DMS53 (cell line): Measurements from ENCODE around the gene DEUP1.
"Not testable (repeated sequence)": the region's sequence is repeated elsewhere in the genome, so short reads cannot be mapped to it uniquely, and the experiment has no call there.

Experiments used
- DNase-seq: peaks from one replicate; lab custom pipeline; 2025; lab: John Stamatoyannopoulos, UW

The DEUP1 gene, protein sequence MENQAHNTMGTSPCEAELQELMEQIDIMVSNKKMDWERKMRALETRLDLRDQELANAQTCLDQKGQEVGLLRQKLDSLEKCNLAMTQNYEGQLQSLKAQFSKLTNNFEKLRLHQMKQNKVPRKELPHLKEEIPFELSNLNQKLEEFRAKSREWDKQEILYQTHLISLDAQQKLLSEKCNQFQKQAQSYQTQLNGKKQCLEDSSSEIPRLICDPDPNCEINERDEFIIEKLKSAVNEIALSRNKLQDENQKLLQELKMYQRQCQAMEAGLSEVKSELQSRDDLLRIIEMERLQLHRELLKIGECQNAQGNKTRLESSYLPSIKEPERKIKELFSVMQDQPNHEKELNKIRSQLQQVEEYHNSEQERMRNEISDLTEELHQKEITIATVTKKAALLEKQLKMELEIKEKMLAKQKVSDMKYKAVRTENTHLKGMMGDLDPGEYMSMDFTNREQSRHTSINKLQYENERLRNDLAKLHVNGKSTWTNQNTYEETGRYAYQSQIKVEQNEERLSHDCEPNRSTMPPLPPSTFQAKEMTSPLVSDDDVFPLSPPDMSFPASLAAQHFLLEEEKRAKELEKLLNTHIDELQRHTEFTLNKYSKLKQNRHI

DNA sequence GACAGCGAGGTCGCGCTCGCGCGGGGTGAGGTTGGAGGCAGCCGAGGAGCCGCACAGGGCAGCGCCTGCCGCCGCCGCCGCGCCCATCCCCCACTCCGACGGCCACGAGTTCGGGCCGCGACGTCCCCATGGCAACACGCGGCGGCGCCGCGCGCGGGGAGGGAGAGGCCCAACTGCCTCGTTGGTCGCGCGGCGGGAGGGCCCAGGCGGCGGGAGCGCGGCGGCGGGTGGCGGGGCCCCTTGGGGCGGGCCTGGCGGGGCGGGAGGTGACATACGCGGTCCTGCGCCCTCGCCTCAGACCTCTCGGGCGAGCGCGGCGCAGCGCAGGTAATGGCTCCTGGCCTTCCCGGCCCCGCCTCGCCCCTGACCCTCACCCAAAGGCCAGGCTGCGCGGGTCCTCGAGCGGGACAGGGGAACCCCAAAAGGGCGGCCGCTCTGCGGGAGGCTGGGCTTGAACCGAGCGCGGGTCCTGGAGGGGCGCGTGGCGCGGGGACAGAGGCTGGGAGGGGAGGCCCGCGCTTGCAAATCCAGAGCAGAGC is at the start of gene DEUP1:
TSS of gene DEUP1 (plus strand) at position 297 of the 539 bp plus-strand sequence. CDS start 1,518 bp downstream, outside the sequence.
- peak; percentile 97 for DNase-seq

GRCh38 chr11:93285430-93285829 is 45.1 kb upstream of the DEUP1 start:
- DNase-seq: no peak

GRCh38 chr11:93287434-93287833 is 43.1 kb upstream of the DEUP1 start:
- peak; percentile 84 for DNase-seq

GRCh38 chr11:93288079-93288478 is 42.5 kb upstream of the DEUP1 start:
- no peak for DNase-seq

GRCh38 chr11:93288767-93289166 is 41.8 kb upstream of the DEUP1 start:
- no peak for DNase-seq

DNA sequence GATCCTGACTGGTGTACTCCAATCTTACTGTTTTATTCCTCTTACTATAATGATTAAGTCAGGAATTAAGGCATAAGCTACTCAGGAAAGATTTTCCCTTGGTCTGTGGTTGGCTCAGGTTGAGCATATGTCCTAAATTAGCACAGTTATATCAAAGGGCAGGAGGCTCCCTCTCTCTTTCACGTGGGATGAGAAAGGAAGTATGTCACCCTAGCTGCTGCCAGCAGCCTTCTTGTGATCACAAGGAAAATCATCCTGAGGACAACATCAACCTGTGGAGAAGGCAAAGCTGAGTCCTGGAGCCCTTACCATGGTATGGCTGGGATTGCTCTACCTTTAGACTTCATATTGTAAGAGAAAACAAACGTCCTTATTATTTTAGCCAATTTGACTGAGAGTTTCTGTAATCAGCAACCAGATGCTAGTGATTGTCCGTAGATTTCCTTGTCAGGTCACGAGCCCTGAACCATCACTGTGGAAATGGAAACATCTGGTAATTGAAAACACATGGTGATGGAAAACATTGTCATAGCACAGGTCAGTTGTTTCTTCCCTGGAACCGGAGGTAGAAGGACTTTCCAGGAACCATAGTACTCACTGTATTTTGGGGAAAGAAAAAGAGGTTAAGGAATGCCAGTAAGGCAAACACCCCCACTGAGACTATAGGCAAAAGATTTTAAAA is 40.6 kb upstream of the DEUP1 start:
- DNase-seq: no peak

DNA sequence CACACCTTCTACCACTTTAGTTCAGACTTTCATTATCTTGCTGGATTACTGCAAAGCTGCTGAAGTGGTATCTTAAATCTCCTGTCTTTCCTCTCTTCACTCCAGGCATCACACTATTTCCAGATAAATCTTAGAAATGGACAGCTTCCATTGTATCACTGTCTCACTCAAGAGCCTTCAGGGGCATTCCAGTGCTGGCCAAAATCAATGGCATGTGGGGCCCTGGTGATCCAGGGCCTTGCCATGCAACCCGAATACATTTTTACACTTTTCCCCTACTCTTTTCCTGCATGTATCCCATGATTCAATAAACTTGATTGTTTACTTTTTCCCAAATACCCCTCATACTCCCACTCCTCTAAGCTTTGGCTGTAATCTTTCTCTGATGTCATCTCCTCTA is 39.4 kb upstream of the DEUP1 start:
- DNase-seq: no peak

- DNase-seq: no peak
Observed at GRCh38 chr11:93291898-93292297, 38.6 kb upstream of the DEUP1 start.

DNA sequence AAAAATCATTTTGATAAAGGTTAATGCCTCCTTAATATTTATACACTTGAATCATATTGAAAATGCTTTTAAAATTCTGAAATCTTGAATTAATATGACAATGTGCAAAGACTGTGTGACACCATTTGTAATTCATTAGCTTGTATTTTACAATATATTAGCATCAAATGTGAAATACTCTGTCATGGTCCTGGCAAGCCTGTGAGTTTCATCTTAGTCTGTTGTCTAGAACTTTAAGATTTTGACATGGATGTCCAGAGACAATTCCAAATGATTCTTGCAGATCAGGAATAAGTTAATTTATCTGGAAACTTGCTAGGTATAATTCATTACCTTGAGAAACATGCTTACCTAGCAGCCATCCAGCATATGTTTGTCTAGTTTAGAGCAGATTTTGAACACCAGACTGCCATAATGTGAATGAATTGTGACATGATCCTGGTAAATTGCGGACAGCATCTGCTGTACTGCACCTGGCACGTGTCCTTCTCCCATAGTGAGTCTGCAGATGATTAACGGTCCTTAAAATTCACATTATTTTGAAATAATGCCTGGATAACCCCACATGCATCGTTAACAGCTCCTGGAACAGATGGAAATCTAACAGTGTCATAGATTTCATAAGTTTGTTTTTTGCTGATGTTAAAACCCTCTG is 34.5 kb upstream of the DEUP1 start:
- DNase-seq: no peak

DNA sequence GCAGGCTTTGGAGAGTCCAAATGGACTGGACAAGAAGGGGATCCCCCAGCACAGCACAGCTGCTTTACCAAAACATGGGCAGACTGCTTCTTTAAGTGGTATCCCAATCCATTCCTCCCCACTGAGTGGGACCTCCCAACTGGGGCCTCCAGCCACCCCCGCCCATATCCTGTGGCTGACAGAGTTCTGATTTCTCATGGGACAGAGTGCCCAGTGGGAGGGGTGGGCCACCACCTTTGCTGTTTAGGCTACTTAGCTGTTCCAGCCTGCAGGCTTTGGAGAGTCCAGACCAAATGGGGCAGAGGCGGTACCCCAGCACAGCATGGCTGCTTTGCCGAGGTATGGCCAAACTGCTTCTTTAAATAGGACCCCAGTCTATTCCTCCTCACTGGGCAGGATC is 26.9 kb upstream of the DEUP1 start:
- DNase-seq: no peak

- DNase-seq: not testable (repeated sequence)
Observed at GRCh38 chr11:93314399-93314798, 16.1 kb upstream of the DEUP1 start.

DNA sequence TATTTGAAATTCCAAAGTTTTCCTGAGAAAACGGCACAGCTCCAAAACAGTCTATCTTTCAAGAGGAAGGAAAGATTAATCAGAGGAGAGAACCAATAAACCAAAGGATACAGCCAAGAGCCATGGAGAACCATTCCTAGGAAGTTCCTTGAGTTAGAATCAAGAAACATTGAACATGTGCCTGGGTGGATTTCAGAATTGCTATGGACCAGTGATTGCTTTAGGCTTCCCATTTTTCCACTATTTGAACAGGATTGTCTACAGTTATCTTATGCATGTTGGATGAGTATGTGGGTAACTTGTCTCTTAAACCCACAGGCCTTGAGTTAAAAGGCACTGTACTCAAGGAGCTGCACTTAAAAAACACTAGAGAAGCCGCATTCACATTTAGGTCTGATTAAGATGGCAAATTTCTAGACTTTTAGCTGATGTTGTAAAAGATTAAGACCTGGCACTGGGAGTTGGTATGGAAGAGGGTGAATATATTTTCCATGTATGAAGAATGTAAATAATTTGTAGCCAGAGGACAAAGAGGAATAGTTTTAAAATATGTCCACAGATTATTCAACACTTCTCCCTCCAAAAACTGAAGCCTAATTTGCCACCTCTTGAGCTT is 11.2 kb upstream of the DEUP1 start:
- DNase-seq: no peak

DNA sequence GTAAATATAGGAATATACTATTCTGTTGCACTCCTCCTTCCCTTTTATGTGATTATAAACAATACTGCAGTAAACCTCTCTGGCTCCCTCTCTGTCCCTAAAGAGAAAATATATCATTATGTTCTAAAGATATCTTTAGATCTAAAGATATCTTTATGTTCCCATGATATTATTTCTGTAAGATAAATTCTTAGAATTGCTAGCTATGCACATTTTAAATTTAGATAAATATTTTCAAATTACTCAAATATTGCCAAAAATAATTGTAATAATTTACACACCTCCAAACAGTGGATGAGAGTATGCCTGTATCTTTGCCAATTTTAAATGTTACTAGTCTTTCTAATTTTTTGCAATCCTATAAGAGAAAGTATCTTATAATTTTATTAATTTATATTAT is 10.3 kb upstream of the DEUP1 start:
- no peak for DNase-seq

GRCh38 chr11:93322207-93322606 is 8.3 kb upstream of the DEUP1 start:
- DNase-seq: no peak

DNA sequence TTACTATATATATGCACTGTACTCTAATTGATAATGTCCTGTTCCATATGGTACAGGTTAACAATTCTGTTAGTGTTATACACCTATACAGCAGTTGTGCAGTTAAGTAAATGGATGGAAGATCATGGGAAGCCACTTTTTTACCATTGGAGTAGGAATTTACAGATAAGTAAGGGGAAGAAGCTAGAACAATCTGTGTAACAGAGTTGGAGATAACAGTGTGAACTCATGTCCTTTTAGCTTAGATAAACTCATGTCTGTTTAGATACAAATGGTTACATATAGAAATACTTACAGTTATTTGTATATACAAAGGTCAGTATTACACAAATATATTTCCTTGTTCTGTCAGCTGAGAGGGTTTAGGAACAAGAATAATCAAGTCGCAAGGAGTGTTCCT is 6.8 kb upstream of the DEUP1 start:
- no peak for DNase-seq

- DNase-seq: no peak
Observed at GRCh38 chr11:93324500-93324899, 6.0 kb upstream of the DEUP1 start.

GRCh38 chr11:93326681-93327080 is 3.9 kb upstream of the DEUP1 start:
- no peak for DNase-seq

- DNase-seq: peak; percentile 93
Observed at GRCh38 chr11:93329936-93330445, 551 bp upstream of the DEUP1 start.

DNA sequence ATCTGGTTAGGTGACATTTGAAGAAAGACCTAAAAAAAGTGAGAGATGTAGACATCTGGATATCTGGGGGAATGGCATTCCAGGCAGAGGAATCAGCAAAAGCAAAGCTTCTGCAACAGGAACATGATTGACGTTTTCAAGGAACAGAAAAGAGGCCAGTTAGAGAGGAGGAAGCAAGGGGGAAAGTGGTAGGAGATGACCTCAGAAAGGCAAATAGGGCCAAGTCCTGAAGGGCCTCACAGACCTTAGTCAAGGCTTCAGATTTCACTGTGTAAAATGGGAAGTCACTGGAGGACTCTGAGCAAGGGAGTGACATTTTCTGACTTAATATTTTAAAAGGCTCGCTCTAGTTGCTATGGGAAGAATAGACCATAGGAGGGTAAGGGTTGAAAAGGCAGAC is 9.7 kb downstream of the DEUP1 start:
- DNase-seq: peak; percentile 84

DNA sequence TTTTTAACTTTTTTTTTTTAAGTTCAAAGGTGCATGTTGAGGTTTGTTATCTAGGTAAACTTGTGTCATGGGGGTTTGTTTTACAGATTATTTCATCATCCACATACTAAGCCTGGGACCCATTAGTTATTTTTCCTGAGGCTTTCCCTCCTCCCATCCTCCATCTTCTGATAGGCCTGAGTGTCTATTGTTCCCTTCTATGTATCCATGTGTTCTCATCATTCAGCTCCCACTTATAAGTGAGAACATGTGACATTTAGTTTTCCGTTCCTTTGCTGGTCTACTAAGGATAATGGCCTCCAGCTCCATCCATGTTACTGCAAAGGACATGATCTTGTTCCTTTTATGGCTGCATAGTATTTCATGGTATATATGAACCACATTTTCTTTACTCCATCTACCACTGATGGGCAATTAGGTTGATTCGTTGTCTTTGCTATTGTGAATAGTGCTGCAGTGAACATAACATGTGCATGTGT is 14.4 kb downstream of the DEUP1 start:
- no peak for DNase-seq

DNA sequence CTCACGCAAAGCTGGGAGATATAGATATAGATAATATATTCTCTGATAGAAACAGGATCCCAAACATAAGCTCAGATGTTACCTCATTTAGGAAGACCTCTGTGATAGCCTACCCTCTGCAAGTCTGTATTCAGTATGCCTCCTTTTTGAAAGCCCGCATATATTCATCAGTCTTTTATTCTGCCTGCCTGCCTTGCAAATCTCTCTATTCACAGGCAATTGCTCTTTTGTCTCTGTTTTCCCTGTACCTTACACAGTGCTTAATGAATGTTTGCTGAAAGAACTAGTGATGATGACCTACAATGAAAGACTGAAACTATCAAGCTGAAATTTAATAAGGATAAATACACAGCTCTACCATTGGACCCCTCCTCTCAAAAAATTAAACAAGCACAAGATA is 18.4 kb downstream of the DEUP1 start:
- no peak for DNase-seq
